Hepatocyte (in vitro differentiated cells): ENCODE results near the gene ATXN1. TPM values are rescaled to one million over a fixed set of nuclear protein-coding genes. Genes with fewer than 3 reads are reported as not detected.

Source experiments
- DNase-seq: peaks from one replicate; pipeline ENCODE4 v3.0.0-alpha.2; 2016; ENCODE audit warnings: low spot score
- H2AFZ ChIP-seq: fragments of 200-600 bp; sonication (generic); 2 replicates; pipeline ENCODE4 v1.6.0; 2016; ENCODE audit warnings: antibody characterized with exemption, mild to moderate bottlenecking
- H3K27ac ChIP-seq: fragments of 200-600 bp; sonication (generic); 2 replicates; pipeline ENCODE4 v1.5.1; 2016; ENCODE audit warnings: mild to moderate bottlenecking
- H3K27me3 ChIP-seq: fragments of 200-600 bp; sonication (generic); 2 replicates; pipeline ENCODE4 v1.6.1; 2016
- H3K36me3 ChIP-seq: fragments of 200-600 bp; sonication (generic); replicated peaks from 2 replicates; pipeline ENCODE4 v1.5.1; 2016; ENCODE audit warnings: low read depth; ENCODE audit not compliant: insufficient read depth
- H3K4me1 ChIP-seq: fragments of 200-600 bp; sonication (generic); 2 replicates; pipeline ENCODE4 v1.5.1; 2016; ENCODE audit warnings: mild to moderate bottlenecking, moderate library complexity; ENCODE audit not compliant: insufficient read depth
- H3K4me2 ChIP-seq: fragments of 200-600 bp; sonication (generic); 2 replicates; pipeline ENCODE4 v1.6.0; 2016
- H3K4me3 ChIP-seq: fragments of 200-600 bp; sonication (generic); 2 replicates; pipeline ENCODE4 v1.5.1; 2016; ENCODE audit warnings: mild to moderate bottlenecking
- H3K79me2 ChIP-seq: fragments of 200-600 bp; sonication (generic); 2 replicates; pipeline ENCODE4 v1.6.0; 2017; ENCODE audit warnings: mild to moderate bottlenecking
- H3K9me2 ChIP-seq: fragments of 200-600 bp; sonication (generic); replicated peaks from 2 replicates; pipeline ENCODE4 v1.6.0; 2017; ENCODE audit warnings: mild to moderate bottlenecking; ENCODE audit not compliant: insufficient read depth
- H3K9me3 ChIP-seq: fragments of 200-600 bp; sonication (generic); 2 replicates; pipeline ENCODE4 v1.5.1; 2016; ENCODE audit warnings: low read depth, mild to moderate bottlenecking
- H4K20me1 ChIP-seq: fragments of 200-600 bp; sonication (generic); 2 replicates; pipeline ENCODE4 v1.6.0; 2016; ENCODE audit warnings: mild to moderate bottlenecking; ENCODE audit not compliant: insufficient read depth, poor library complexity, severe bottlenecking
- CTCF ChIP-seq: fragments of 200-600 bp; sonication (generic); IDR thresholded peaks from 2 replicates; pipeline ENCODE4 v1.5.1; 2016; ENCODE audit warnings: antibody characterized with exemption, mild to moderate bottlenecking; ENCODE audit not compliant: poor library complexity
- EZH2 ChIP-seq: fragments of 200-600 bp; sonication (generic); IDR thresholded peaks from 2 replicates; pipeline ENCODE4 v1.6.1; 2016; ENCODE audit warnings: antibody characterized with exemption, mild to moderate bottlenecking, borderline replicate concordance
- EZH2phosphoT487 ChIP-seq: fragments of 200-600 bp; sonication (generic); IDR thresholded peaks from one replicate; pipeline ENCODE4 v1.6.1; 2018; ENCODE audit warnings: antibody characterized with exemption, mild to moderate bottlenecking, low read depth, moderate library complexity; ENCODE audit not compliant: unreplicated experiment, severe bottlenecking
- WGBS: methylation state at CpG from one replicate; pipeline ENCODE4 v1.1.6; 2016; ENCODE audit warnings: low lambda C conversion rate; ENCODE audit errors: missing lambda C conversion rate; 5-methylcytosine and 5-hydroxymethylcytosine counted together
- polyA plus RNA-seq: library from polyadenylated mRNA; unstranded; fragments of >200 nt; fragmentation: Nextera tagmentation; extraction: Ambion mirVana; gene quantifications from 2 replicates; pipeline ENCODE4 v1.2.1, GENCODE V29; 2016
- total RNA-seq: library from RNA; depleted of rRNA; stranded (reverse); fragments of >200 nt; gene quantifications from 2 replicates; pipeline ENCODE4 v1.2.3, GENCODE V29; 2014

The ATXN1 gene
- total and polyA plus RNA-seq, 2 experiments from 2014 or later: 14.7 to 32.6 TPM

- Histone ChIP-seq H3K79me2 (no peaks in the 10 kb centered on the region), H3K9me2 (no peaks in the 10 kb centered on the region), H3K27ac (peak overlapping the region; percentile 69), H3K4me3 (no peak overlapping the region), H4K20me1 (no peaks in the 10 kb centered on the region), H3K4me2 (no peak overlapping the region), H2AFZ (no peak overlapping the region), H3K27me3 (no peaks in the 10 kb centered on the region), H3K36me3 (no peaks in the 10 kb centered on the region), H3K9me3 (no peaks in the 10 kb centered on the region), H3K4me1 (no peaks in the 10 kb centered on the region)
- 95% methylated on average over 6 of the region's 6 CpGs for WGBS
- DNase-seq: no peak
- TF ChIP-seq CTCF (no peak), EZH2phosphoT487 (no peak), EZH2 (no peak)
Measured at GRCh38 chr6:16585805-16586204, 175.5 kb downstream of the ATXN1 start.

GRCh38 chr6:16583144-16583762, 178.0 kb downstream of the ATXN1 start:
- no peak for TF ChIP-seq EZH2
- Histone ChIP-seq H3K4me1 (no peaks in the 10 kb centered on the region), H4K20me1 (no peaks in the 10 kb centered on the region), H3K4me3 (no peak overlapping the region), H3K9me2 (no peaks in the 10 kb centered on the region), H2AFZ (no peak overlapping the region), H3K4me2 (no peak overlapping the region), H3K27ac (no peak overlapping the region), H3K36me3 (no peaks in the 10 kb centered on the region), H3K79me2 (no peaks in the 10 kb centered on the region), H3K9me3 (no peaks in the 10 kb centered on the region), H3K27me3 (no peaks in the 10 kb centered on the region)
- WGBS: 95% methylated on average over 12 of the region's 12 CpGs
- no peak for DNase-seq

- no peak overlapping the region for H2AFZ ChIP-seq
- no peak overlapping the region for H3K27ac ChIP-seq
- H3K36me3 ChIP-seq: no peaks in the 10 kb centered on the region
- H4K20me1 ChIP-seq: no peaks in the 10 kb centered on the region
- H3K79me2 ChIP-seq: no peaks in the 10 kb centered on the region
- H3K4me2 ChIP-seq: no peak overlapping the region
- no peaks in the 10 kb centered on the region for H3K27me3 ChIP-seq
- H3K4me1 ChIP-seq: no peaks in the 10 kb centered on the region
- no peak for TF ChIP-seq EZH2phosphoT487
- TF ChIP-seq CTCF: no peak
- no peak for TF ChIP-seq EZH2
- H3K9me2 ChIP-seq: no peaks in the 10 kb centered on the region
- 93% methylated on average over 3 of the region's 3 CpGs for WGBS
- no peak for DNase-seq
- no peaks in the 10 kb centered on the region for H3K9me3 ChIP-seq
- H3K4me3 ChIP-seq: no peak overlapping the region
Measured at GRCh38 chr6:16582446-16583143, 178.7 kb downstream of the ATXN1 start.

GRCh38 chr6:16578695-16579285, 182.5 kb downstream of the ATXN1 start:
- H3K9me2 ChIP-seq: no peaks in the 10 kb centered on the region
- 92% methylated on average over 3 of the region's 3 CpGs for WGBS
- TF ChIP-seq EZH2phosphoT487 (no peak), EZH2 (no peak), CTCF (no peak)
- no peak overlapping the region for H3K27ac ChIP-seq
- no peaks in the 10 kb centered on the region for H4K20me1 ChIP-seq
- no peaks in the 10 kb centered on the region for H3K27me3 ChIP-seq
- no peak for DNase-seq
- no peak overlapping the region for H2AFZ ChIP-seq
- no peaks in the 10 kb centered on the region for H3K79me2 ChIP-seq
- no peak overlapping the region for H3K4me3 ChIP-seq
- no peaks in the 10 kb centered on the region for H3K4me1 ChIP-seq
- no peaks in the 10 kb centered on the region for H3K9me3 ChIP-seq
- no peaks in the 10 kb centered on the region for H3K36me3 ChIP-seq
- H3K4me2 ChIP-seq: no peak overlapping the region
